Adrenal gland (tissue), 12 donors: ENCODE data around the gene SLC25A38. TPM values are rescaled to one million over a fixed set of nuclear protein-coding genes. Genes with fewer than 3 reads are reported as not detected.

ENCODE experiments used
- DNase-seq, 7 donors: peaks; one replicate each; pipeline ENCODE4 v3.0.0-alpha.2; 2019 to 2020
- H3K27ac ChIP-seq, 5 donors: fragments of 200-600 bp; sonication (generic) in 4 of 5; 1 replicate in 3 of 5; 2 replicates in 2 of 5; pipeline versions ENCODE4 v1.5.1 to v1.8.0; 2016 to 2020; ENCODE audit warnings: mild to moderate bottlenecking in 1 of 5
- H3K27me3 ChIP-seq: fragments of 200-600 bp; 2 replicates; pipeline ENCODE4 v1.8.0; 2021
- H3K36me3 ChIP-seq, 2 donors: fragments of 200-600 bp; replicated peaks in 1 of 2; 1 replicate in 1 of 2; 2 replicates in 1 of 2; pipeline versions ENCODE4 v1.5.1 to v1.8.0; 2018 to 2022
- H3K4me1 ChIP-seq, 2 donors: fragments of 200-600 bp; replicated peaks in 1 of 2; 1 replicate in 1 of 2; 2 replicates in 1 of 2; pipeline versions ENCODE4 v1.5.1 to v1.8.0; 2018 to 2021
- H3K4me3 ChIP-seq, 4 donors: fragments of 200-600 bp; sonication (generic) in 3 of 4; one replicate each; pipeline ENCODE4 v1.5.1; 2016 to 2018
- H3K9me3 ChIP-seq, 3 donors: fragments of 200-600 bp; sonication (generic) in 1 of 3; replicated peaks in 1 of 3; 1 replicate in 2 of 3; 2 replicates in 1 of 3; pipeline versions ENCODE4 v1.5.1 to v1.8.0; 2016 to 2021
- CTCF ChIP-seq, 6 experiments: fragments of 450-650 bp in 4 of 6; fragments of 200-600 bp in 2 of 6; sonication (generic) in 1 of 6; IDR thresholded peaks; 1 replicate in 5 of 6; 2 replicates in 1 of 6; pipeline versions ENCODE4 v1.5.1 to v1.8.0; 2016 to 2021; ENCODE audit warnings: antibody characterized with exemption in 6 of 6, mild to moderate bottlenecking in 2 of 6, moderate library complexity in 1 of 6
- POLR2A ChIP-seq, 2 donors: fragments of 450-650 bp; IDR thresholded peaks; one replicate each; pipeline ENCODE4 v1.6.1; 2017; ENCODE audit warnings: antibody characterized with exemption in 2 of 2, mild to moderate bottlenecking in 2 of 2, moderate library complexity in 1 of 2
- WGBS, 4 donors: extraction: QIAGEN DNeasy Blood & Tissue Kit in 2 of 4; methylation state at CpG; one replicate each; pipeline versions ENCODE4 v1.1.5 to v1.1.7; 2013 to 2017; 5-methylcytosine and 5-hydroxymethylcytosine counted together
- intact Hi-C, 2 donors: fragments of 100-400 bp; cut with DNase I; formaldehyde crosslinking; loops; one replicate each; pipeline versions ENCODE4 v1.14.1 to v1.15.0; 2022 to 2023
- polyA plus RNA-seq, 3 donors: library from polyadenylated mRNA; stranded (reverse); fragments of 200-250 nt in 2 of 3; fragments of 350-450 nt in 1 of 3; fragmentation: Illumina TruSeq in 1 of 3; extraction: RNeasy Lipid Tissue Mini Kit (QIAGEN cat#74804) in 1 of 3; gene quantifications; one replicate each; pipeline ENCODE4 v1.2.3, GENCODE V29; 2013 to 2014
- small RNA-seq, 2 donors: library from RNA; depleted of rRNA; stranded (forward); fragments of <200 nt; gene quantifications; one replicate each; pipeline ENCODE3, GENCODE V24; 2016
- total RNA-seq, 9 donors: library from RNA; depleted of rRNA in 4 of 9; stranded (reverse); fragments of >200 nt in 4 of 9; fragments of 120-200 nt in 1 of 9; fragmentation: NEBNext Ultra II Directional in 1 of 9; extraction: Animal tissue kit (Norgen Biotek cat#: 25700) in 1 of 9; gene quantifications; one replicate each; pipeline versions ENCODE4 v1.1.0 to v1.2.4, GENCODE V29; 2013 to 2023
- donor health status: healthy with polysubstance abuse.
- donor health status: Bipolar disorder and iron deficiency.
- donor health status: DM: yes; HTN: yes; CAD: no.
- donor health status: DM: no; HTN: no; CAD: no.
- donor health status: DM: no; HTN: no; CAD: no.
- donor health status: DM: yes; HTN: yes; CAD: no.

SLC25A38 gene
- total and polyA plus RNA-seq, 12 donors: 34.2 to 70.6 (median 47.3) TPM

DNA sequence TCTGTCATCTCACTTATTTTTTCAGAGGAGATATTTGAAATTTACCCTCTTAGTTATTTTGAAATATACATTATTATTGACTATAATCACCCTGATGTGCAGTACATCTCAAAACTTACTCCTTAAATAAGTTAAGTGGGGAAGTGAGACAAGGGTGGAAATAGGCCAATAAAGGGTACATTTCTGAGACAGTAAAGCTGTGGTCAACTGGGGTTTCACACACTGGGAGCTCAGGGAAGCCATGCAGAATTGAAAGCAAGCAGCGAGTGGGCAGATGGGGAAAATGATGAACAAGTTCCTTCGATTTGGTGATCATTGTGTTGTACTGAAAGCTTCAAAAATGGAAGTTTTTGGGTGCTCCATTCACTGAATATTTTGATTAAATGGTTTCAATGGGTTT is 62.8 kb downstream of the SLC25A38 start:
- H3K4me3 ChIP-seq: no peak overlapping the region
- no peaks in the 10 kb centered on the region for H3K36me3 ChIP-seq
- no peaks in the 10 kb centered on the region for H3K9me3 ChIP-seq
- WGBS, 4 donors: 66 to 80% (median 72%) methylated on average over 2 of the region's 2 CpGs
- no peak overlapping the region for H3K27ac ChIP-seq
- H3K4me1 ChIP-seq: no peaks in the 10 kb centered on the region
- TF ChIP-seq CTCF (IDR thresholded peaks at IDR 0.05): no peak
- no peak for TF ChIP-seq POLR2A (IDR thresholded peaks at IDR 0.05)
- intact Hi-C loops: no loop called here
- no peak for DNase-seq
- H3K27me3 ChIP-seq: no peaks in the 10 kb centered on the region

DNA sequence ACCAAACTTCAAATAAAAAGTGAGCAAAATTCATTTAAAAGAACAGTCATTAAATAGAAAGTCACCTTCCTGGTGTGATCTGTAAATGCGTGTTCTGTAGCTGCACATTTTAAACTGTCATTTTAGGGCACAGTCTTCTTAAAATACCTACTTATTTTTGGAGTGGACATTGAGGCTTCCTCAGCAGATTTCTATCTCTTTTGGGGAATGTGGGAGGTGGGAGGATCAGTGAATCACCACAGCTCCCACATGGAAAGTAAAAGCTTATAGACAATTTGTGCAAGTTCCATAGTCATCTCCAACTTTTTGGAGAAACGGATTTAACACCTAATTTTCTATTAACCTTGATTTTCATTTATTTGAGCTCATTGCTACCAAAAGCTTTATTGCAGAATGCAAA is 63.3 kb downstream of the SLC25A38 start:
- Histone ChIP-seq H3K4me1 (no peaks in the 10 kb centered on the region), H3K4me3 (no peak overlapping the region), H3K36me3 (no peaks in the 10 kb centered on the region), H3K9me3 (no peaks in the 10 kb centered on the region), H3K27me3 (no peaks in the 10 kb centered on the region), H3K27ac (no peak overlapping the region)
- 76 to 93% (median 82%) methylated on average over 2 of the region's 2 CpGs for WGBS, 4 donors
- TF ChIP-seq POLR2A (IDR thresholded peaks at IDR 0.05) (no peak), CTCF (IDR thresholded peaks at IDR 0.05) (no peak)
- DNase-seq: no peak
- intact Hi-C loops: no loop called here

Small RNAs within 50 kb of the gene (small RNA-seq; reads per million reads assigned to genes)
- gene SNORA6 (0 reads per million in 2 donors), gene SNORA62 (0 reads per million in 2 donors)

Other genes starting within 250 kb of the SLC25A38 start
- 10 to 100 TPM in 8 of 9 donors, 1 to 10 TPM in 1; 8.3 to 62.2 (median 30.0) TPM for gene CSRNP1, start 229.8 kb upstream of the SLC25A38 start, total RNA-seq
- 10 to 100 TPM in 2 of 3 donors, 1 to 10 TPM in 1; 9.9 to 32.7 (median 16.2) TPM for gene CSRNP1, start 229.8 kb upstream of the SLC25A38 start, polyA plus RNA-seq
- gene XIRP1, start 190.8 kb upstream of the SLC25A38 start, total RNA-seq: under 1 TPM in 4 of 9 donors, not detected in 5; under 0.01 to 0.28 (median 0.12) TPM
- gene XIRP1, start 190.8 kb upstream of the SLC25A38 start, polyA plus RNA-seq: under 1 TPM in 2 of 3 donors, not detected in 1; 0.40 to 0.48 TPM
- gene CX3CR1, start 103.3 kb upstream of the SLC25A38 start, total RNA-seq: 1 to 10 TPM in 7 of 9 donors, under 1 TPM in 1, not detected in 1; 0.83 to 3.1 (median 1.4) TPM
- gene CX3CR1, start 103.3 kb upstream of the SLC25A38 start, polyA plus RNA-seq: 1 to 10 TPM in 1 of 3 donors, under 1 TPM in 2; 0.16 to 2.0 (median 0.24) TPM
- gene CCR8, start 53.7 kb upstream of the SLC25A38 start, total RNA-seq: not detected
- gene CCR8, start 53.7 kb upstream of the SLC25A38 start, polyA plus RNA-seq: not detected
- gene RPSA, start 23.4 kb downstream of the SLC25A38 start, total RNA-seq: 100 to 1,000 TPM; 525 to 949 (median 732) TPM
- gene RPSA, start 23.4 kb downstream of the SLC25A38 start, polyA plus RNA-seq: 1,000 to 10,000 TPM; 1,002 to 1,751 (median 1,313) TPM
- gene MOBP, start 84.3 kb downstream of the SLC25A38 start, total RNA-seq: under 1 TPM in 1 of 9 donors, not detected in 8; 0.08 TPM
- under 1 TPM; 0.07 to 0.56 (median 0.13) TPM for gene MOBP, start 84.3 kb downstream of the SLC25A38 start, polyA plus RNA-seq